H1 (cell line): Measurements from ENCODE around the gene INPP5F. TPM values are rescaled to one million over a fixed set of nuclear protein-coding genes. Genes with fewer than 3 reads are reported as not detected.

ENCODE experiments used
- GABPA ChIP-seq: IDR thresholded peaks from 2 replicates; pipeline ENCODE4 v1.6.1; 2011; ENCODE audit warnings: mild to moderate bottlenecking, low read length, moderate library complexity, borderline replicate concordance; ENCODE audit not compliant: insufficient read depth
- RAD21 ChIP-seq, 2 experiments: IDR thresholded peaks in 1 of 2; conservative IDR thresholded peaks in 1 of 2; 2 replicates each; pipeline ENCODE4 v1.6.1; 2011; ENCODE audit warnings: low read depth in 2 of 2, low read length in 2 of 2, improper control_type of control experiment in 1 of 2, inconsistent platforms in 1 of 2, mild to moderate bottlenecking in 1 of 2, moderate library complexity in 1 of 2
- polyA plus RNA-seq, 7 experiments: library from polyadenylated mRNA; depleted of rRNA in 3 of 7; stranded (reverse) in 5 of 7; unstranded in 2 of 7; fragments of >200 nt in 5 of 7; fragments of 200-250 nt in 2 of 7; gene quantifications; 1 replicate in 5 of 7; 2 replicates in 1 of 7; 4 replicates in 1 of 7; pipeline versions ENCODE4 v1.2.1 to v1.2.3, GENCODE V29; 2011 to 2013; ENCODE audit warnings: missing spikeins in 2 of 7, mixed read lengths in 2 of 7
- total RNA-seq: library from RNA; stranded (reverse); fragmentation: NEBNext Ultra II Directional; extraction: Animal tissue kit (Norgen Biotek cat#: 25700); gene quantifications from 2 replicates; pipeline ENCODE4 v1.2.1, GENCODE V29; 2021

Gene INPP5F
- total and polyA plus RNA-seq, 2 of the 8 experiments (the other 6 are each of a cell fraction or from before 2014, with no cell fraction given): 50.1 to 101 TPM

DNA sequence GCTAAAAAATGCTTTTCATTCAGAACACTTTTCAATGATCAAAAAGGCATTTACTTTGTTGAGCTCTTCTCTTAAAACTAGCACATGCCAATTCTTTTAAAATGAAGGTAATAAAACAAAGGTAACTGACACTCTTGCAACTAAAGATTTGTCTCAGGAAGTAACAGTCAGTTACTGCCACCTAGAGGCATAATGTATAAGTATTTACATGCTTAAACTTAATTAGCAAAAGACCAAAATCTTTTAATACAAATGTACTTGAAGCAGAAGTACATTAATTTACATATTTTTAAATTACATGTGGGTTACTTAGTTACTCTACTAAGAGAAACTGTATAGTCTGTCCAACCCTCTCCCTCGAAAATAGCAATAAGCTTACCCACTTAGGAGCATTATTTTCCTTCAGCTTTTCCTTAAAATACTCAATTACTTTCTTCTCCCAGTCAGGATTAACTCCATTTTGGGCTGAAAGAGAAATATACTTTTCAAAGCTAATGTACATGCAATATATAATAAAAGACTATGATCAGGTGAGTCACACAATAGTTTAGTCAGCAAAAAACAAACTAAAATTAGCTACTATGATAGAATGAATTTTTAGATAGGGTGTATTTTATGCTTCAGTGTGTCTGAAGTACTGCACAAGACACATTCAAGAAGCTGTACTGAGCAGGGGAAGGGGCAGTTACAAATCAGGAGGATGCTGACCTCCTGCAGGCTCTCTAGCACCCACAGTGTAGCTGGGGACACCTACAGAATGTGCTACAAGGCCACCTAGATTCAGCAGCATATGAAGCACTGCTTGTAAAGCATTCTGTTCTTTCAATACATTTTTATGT is 133.8 kb downstream of the INPP5F start (continued):
- peak in 1 of 2 experiments; percentile 55; a peak in 3 of 4 replicates for TF ChIP-seq RAD21 (IDR thresholded peaks at IDR 0.05 in 1 of 2, conservative IDR thresholded peaks at IDR 0.05 in 1 of 2; ENCODE audit: low read depth in 2 of 2, low read length in 2 of 2)
- TF ChIP-seq GABPA: no peak
